Spleen (tissue), 7 donors: Measurements from ENCODE around the gene MEST.

ENCODE experiments used
- CTCF ChIP-seq, 11 experiments: fragments of 200-600 bp in 7 of 11; fragments of 450-650 bp in 4 of 11; sonication (generic) in 4 of 11; IDR thresholded peaks in 8 of 11; conservative IDR thresholded peaks in 3 of 11; 1 replicate in 7 of 11; 2 replicates in 4 of 11; pipeline versions ENCODE4 v1.4.0 to v1.8.0; 2016 to 2021; ENCODE audit warnings: antibody characterized with exemption in 11 of 11, inconsistent platforms in 4 of 11, mild to moderate bottlenecking in 1 of 11
- POLR2A ChIP-seq, 3 donors: fragments of 450-650 bp; IDR thresholded peaks; one replicate each; pipeline ENCODE4 v1.5.1; 2017; ENCODE audit warnings: antibody characterized with exemption in 3 of 3, mild to moderate bottlenecking in 1 of 3
- POLR2AphosphoS5 ChIP-seq, 3 donors: sonication (generic); formaldehyde crosslinking; IDR thresholded peaks; one replicate each; pipeline ENCODE4 v1.5.1; 2017; ENCODE audit warnings: antibody characterized with exemption in 3 of 3
- donor health status: DM: no; HTN: no; CAD: no; lungs with moderate emphysema.
- donor health status: DM: no; HTN: no; CAD: no.
- donor health status: DM: no; HTN: no; CAD: no.

GRCh38 chr7:130493275-130493873 is 1.5 kb downstream of the MEST start:
- TF ChIP-seq CTCF (IDR thresholded peaks at IDR 0.05 in 8 of 11, conservative IDR thresholded peaks at IDR 0.05 in 3 of 11) = no peak
- TF ChIP-seq POLR2AphosphoS5 (IDR thresholded peaks at IDR 0.05) = no peak
- TF ChIP-seq POLR2A (IDR thresholded peaks at IDR 0.05) = no peak
